GM18502 (cell line): ENCODE measurements around the gene PI4K2A.

Source experiments
- ATAC-seq: cut with Tn5 transposase; IDR thresholded peaks from one replicate; pipeline ENCODE4 v1.9.1; 2021; ENCODE audit warnings: mild to moderate bottlenecking; ENCODE audit not compliant: unreplicated experiment, poor library complexity

Gene PI4K2A

GRCh38 chr10:97721871-97722780 is 81.7 kb downstream of the PI4K2A start:
- no peak for ATAC-seq

GRCh38 chr10:97723001-97723400 is 82.5 kb downstream of the PI4K2A start:
- no peak for ATAC-seq

GRCh38 chr10:97724341-97724941 is 84.0 kb downstream of the PI4K2A start:
- no peak for ATAC-seq
